Activated naive CD4-positive, alpha-beta T cell treated with anti-CD3 and anti-CD28 coated beads for 36 hours (primary cell): ENCODE results near the gene SPIRE2. TPM values are rescaled to one million over a fixed set of nuclear protein-coding genes. Genes with fewer than 3 reads are reported as not detected.

Source experiments
- CTCF ChIA-PET: fragments of 350-600 bp; sonication (Branson Sonifier 250); formaldehyde crosslinking; loops from one replicate; lab custom pipeline; 2021; ENCODE audit warnings: antibody characterized with exemption; lab: Charles Lee
- DNase-seq: peaks from one replicate; pipeline ENCODE4 v3.0.0-alpha.2; 2020
- H3K27ac Mint-ChIP-seq: one replicate; pipeline ENCODE4 v1.8.0; 2021; ENCODE audit warnings: mild to moderate bottlenecking, mixed read lengths
- H3K27me3 Mint-ChIP-seq: one replicate; pipeline ENCODE4 v1.8.0; 2021; ENCODE audit warnings: low read depth, mixed read lengths
- H3K36me3 Mint-ChIP-seq: one replicate; pipeline ENCODE4 v1.8.0; 2021; ENCODE audit warnings: low read depth, mixed read lengths
- H3K4me1 Mint-ChIP-seq: one replicate; pipeline ENCODE4 v1.8.0; 2021; ENCODE audit warnings: low read depth, mixed read lengths
- H3K4me3 Mint-ChIP-seq: one replicate; pipeline ENCODE4 v1.8.0; 2021; ENCODE audit warnings: mild to moderate bottlenecking, moderate library complexity, mixed read lengths
- H3K9me3 Mint-ChIP-seq: one replicate; pipeline ENCODE4 v1.8.0; 2021; ENCODE audit warnings: mixed read lengths
- intact Hi-C: fragments of 100-400 bp; cut with micrococcal nuclease; formaldehyde crosslinking; loops from one replicate; pipeline ENCODE4 v1.15.1; 2023
- total RNA-seq, 2 experiments: library from RNA; stranded (reverse); gene quantifications; one replicate each; pipeline ENCODE4 v1.2.3, GENCODE V29; 2021

Gene SPIRE2
- total RNA-seq, 2 experiments from 2014 or later = 0.26 to 0.44 TPM

DNA sequence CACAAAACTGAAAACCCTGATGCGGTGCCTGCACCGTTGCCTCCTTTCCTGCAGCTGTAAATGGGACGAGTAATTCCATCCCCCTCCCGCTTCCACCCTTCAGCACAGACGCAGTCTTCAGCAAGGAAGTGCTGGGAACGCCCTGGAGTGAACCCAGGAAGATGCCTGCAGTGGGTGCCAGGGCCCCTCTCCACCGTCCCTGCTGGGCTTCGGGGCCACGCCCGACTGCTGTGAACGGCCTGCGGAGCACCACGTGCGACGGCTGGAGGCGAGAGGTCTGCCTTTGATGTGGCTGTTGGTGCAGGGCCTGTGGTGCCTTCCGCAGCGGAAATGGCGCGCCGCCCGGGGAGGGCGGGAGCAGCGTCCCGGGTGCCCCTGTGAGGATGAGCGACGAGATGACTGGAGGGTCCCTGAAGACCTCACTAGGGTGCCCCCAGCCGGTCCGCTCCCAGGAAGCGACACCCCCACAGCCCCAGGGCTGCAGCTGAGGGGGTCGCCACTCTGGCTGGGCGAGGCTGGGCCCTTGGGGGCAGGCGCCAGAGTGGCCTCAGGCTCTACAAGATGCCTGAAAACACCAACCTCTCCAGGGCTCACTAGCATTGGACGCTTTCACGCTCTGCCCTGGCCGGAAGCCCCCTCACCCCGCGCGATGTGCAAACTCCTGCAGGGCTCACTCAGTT lies 89.6 kb downstream of the SPIRE2 start:
- intact Hi-C loops = loop anchor here (1.0 kb wide), 1 partner anchor 8 kb away; no protein-coding TSS in a partner anchor
- Mint-ChIP-seq H3K4me1 (peaks cover 36% of the 10 kb centered on the region), H3K27ac (no peak overlapping the region), H3K27me3 (peaks cover 30% of the 10 kb centered on the region), H3K4me3 (peak overlapping the region; percentile 50), H3K9me3 (no peaks in the 10 kb centered on the region), H3K36me3 (no peaks in the 10 kb centered on the region)
- DNase-seq = peak; percentile 84
- CTCF ChIA-PET = interaction anchor here (1.7 to 2.6 kb wide), 2 partner anchors 8 to 10 kb away, joined by 8 read pairs; no protein-coding TSS in a partner anchor

DNA sequence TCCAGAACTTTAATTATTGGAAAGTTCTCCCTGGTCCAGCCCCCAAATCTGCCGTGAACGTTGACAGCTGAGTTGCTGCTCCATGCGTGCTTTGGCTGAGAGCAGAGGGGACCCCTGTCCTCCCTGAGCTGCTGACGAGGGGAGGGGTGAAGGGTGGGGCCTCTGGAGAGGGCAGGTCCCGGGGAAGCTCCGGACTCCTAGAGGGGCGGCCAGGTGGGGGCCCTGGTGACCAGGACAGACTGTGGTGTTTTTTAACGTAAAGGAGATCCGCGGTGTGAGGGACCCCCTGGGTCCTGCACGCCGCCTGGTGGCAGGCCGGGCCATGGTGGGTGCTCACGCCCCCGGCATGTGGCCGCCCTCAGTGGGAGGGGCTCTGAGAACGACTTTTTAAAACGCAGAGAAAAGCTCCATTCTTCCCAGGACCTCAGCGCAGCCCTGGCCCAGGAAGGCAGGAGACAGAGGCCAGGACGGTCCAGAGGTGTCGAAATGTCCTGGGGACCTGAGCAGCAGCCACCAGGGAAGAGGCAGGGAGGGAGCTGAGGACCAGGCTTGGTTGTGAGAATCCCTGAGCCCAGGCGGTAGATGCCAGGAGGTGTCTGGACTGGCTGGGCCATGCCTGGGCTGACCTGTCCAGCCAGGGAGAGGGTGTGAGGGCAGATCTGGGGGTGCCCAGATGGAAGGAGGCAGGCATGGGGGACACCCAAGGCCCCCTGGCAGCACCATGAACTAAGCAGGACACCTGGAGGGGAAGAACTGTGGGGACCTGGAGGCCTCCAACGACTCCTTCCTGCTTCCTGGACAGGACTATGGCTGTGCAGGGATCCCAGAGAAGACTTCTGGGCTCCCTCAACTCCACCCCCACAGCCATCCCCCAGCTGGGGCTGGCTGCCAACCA lies 90.4 kb downstream of the SPIRE2 start, which contains the start of gene MC1R:
Gene MC1R, plus strand, starts transcription at position 410 of the 895 bp plus-strand sequence. Its CDS starts 397 bp downstream, at position 807.
- CTCF ChIA-PET = interaction anchor here (0.6 to 2.6 kb wide), 5 partner anchors 8 to 241 kb away, joined by 3 to 8 read pairs (median 3); no protein-coding TSS in a partner anchor
- H3K36me3 Mint-ChIP-seq = no peaks in the 10 kb centered on the region
- intact Hi-C loops = loop anchor here (1.0 kb wide), 1 partner anchor 8 kb away; no protein-coding TSS in a partner anchor
- peaks cover 30% of the 10 kb centered on the region for H3K27me3 Mint-ChIP-seq
- DNase-seq = no peak
- H3K4me3 Mint-ChIP-seq = peak within 1 kb of the TSS; percentile 50
- no peak within 1 kb of the TSS for H3K27ac Mint-ChIP-seq
- peaks cover 36% of the 10 kb centered on the region for H3K4me1 Mint-ChIP-seq
- H3K9me3 Mint-ChIP-seq = no peaks in the 10 kb centered on the region

DNA sequence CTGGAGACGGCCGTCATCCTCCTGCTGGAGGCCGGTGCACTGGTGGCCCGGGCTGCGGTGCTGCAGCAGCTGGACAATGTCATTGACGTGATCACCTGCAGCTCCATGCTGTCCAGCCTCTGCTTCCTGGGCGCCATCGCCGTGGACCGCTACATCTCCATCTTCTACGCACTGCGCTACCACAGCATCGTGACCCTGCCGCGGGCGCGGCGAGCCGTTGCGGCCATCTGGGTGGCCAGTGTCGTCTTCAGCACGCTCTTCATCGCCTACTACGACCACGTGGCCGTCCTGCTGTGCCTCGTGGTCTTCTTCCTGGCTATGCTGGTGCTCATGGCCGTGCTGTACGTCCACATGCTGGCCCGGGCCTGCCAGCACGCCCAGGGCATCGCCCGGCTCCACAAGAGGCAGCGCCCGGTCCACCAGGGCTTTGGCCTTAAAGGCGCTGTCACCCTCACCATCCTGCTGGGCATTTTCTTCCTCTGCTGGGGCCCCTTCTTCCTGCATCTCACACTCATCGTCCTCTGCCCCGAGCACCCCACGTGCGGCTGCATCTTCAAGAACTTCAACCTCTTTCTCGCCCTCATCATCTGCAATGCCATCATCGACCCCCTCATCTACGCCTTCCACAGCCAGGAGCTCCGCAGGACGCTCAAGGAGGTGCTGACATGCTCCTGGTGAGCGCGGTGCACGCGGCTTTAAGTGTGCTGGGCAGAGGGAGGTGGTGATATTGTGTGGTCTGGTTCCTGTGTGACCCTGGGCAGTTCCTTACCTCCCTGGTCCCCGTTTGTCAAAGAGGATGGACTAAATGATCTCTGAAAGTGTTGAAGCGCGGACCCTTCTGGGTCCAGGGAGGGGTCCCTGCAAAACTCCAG lies 91.5 kb downstream of the SPIRE2 start:
- DNase-seq = no peak
- peaks cover 34% of the 10 kb centered on the region for H3K27me3 Mint-ChIP-seq
- CTCF ChIA-PET = interaction anchor here (1.0 to 2.6 kb wide), 3 partner anchors 9 to 44 kb away, joined by 3 to 8 read pairs (median 8); no protein-coding TSS in a partner anchor
- no peaks in the 10 kb centered on the region for H3K9me3 Mint-ChIP-seq
- H3K27ac Mint-ChIP-seq = no peak overlapping the region
- H3K4me1 Mint-ChIP-seq = peaks cover 39% of the 10 kb centered on the region
- no peaks in the 10 kb centered on the region for H3K36me3 Mint-ChIP-seq
- intact Hi-C loops = no loop called here
- no peak overlapping the region for H3K4me3 Mint-ChIP-seq

DNA sequence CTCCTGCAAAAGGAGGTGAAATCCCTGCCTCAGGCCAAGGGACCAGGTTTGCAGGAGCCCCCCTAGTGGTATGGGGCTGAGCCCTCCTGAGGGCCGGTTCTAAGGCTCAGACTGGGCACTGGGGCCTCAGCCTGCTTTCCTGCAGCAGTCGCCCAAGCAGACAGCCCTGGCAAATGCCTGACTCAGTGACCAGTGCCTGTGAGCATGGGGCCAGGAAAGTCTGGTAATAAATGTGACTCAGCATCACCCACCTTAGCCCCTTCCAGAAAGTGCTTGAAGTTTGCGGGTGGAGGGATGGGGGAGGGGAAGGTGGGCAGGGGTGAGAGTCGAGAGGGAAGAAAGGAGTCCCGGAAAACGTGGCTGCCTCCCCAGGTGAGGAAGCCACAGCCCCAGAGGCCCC lies 92.4 kb downstream of the SPIRE2 start:
- no peaks in the 10 kb centered on the region for H3K36me3 Mint-ChIP-seq
- H3K4me3 Mint-ChIP-seq = no peak overlapping the region
- H3K27ac Mint-ChIP-seq = no peak overlapping the region
- H3K9me3 Mint-ChIP-seq = no peaks in the 10 kb centered on the region
- H3K4me1 Mint-ChIP-seq = peaks cover 44% of the 10 kb centered on the region
- DNase-seq = no peak
- peaks cover 42% of the 10 kb centered on the region for H3K27me3 Mint-ChIP-seq
- intact Hi-C loops = no loop called here
- CTCF ChIA-PET = interaction anchor here (2.6 kb wide), 1 partner anchor 12 kb away, joined by 8 read pairs; no protein-coding TSS in a partner anchor

Other genes starting within 250 kb of the SPIRE2 start
- gene DPEP1, start 214.8 kb upstream of the SPIRE2 start, total RNA-seq = not detected
- gene CHMP1A, start 170.8 kb upstream of the SPIRE2 start, total RNA-seq = 10 to 100 TPM; 46.8 to 48.4 TPM
- gene SPATA33, start 170.6 kb upstream of the SPIRE2 start, total RNA-seq = 1 to 10 TPM; 6.5 to 7.0 TPM
- gene CDK10, start 141.8 kb upstream of the SPIRE2 start, total RNA-seq = 100 to 1,000 TPM; 128 to 158 TPM
- gene SPATA2L, start 126.8 kb upstream of the SPIRE2 start, total RNA-seq = 1 to 10 TPM in 1 of 2 experiments, under 1 TPM in 1; 0.93 to 1.2 TPM
- gene VPS9D1, start 107.6 kb upstream of the SPIRE2 start, total RNA-seq = 1 to 10 TPM in 1 of 2 experiments, under 1 TPM in 1; 0.91 to 1.4 TPM
- gene ZNF276, start 106.9 kb upstream of the SPIRE2 start, total RNA-seq = 10 to 100 TPM; 19.8 to 25.3 TPM
- gene FANCA, start 11.8 kb upstream of the SPIRE2 start, total RNA-seq = 10 to 100 TPM; 85.5 to 96.7 TPM
- gene TCF25, start 45.1 kb downstream of the SPIRE2 start, total RNA-seq = 100 to 1,000 TPM; 108 to 109 TPM
- under 1 TPM; 0.45 to 0.49 TPM for gene MC1R, start 90.4 kb downstream of the SPIRE2 start, total RNA-seq
- under 1 TPM; 0.20 to 0.38 TPM for gene TUBB3, start 94.9 kb downstream of the SPIRE2 start, total RNA-seq
- gene DEF8, start 120.3 kb downstream of the SPIRE2 start, total RNA-seq = 10 to 100 TPM; 19.7 to 20.1 TPM
- under 1 TPM; 0.60 to 0.67 TPM for gene DBNDD1, start 191.0 kb downstream of the SPIRE2 start, total RNA-seq
- not detected for gene PRDM7, start 248.9 kb downstream of the SPIRE2 start, total RNA-seq